NT2/D1 (cell line): ENCODE data around the gene CCL28.

Experiments used
- DNase-seq: peaks from one replicate; pipeline ENCODE4 v3.0.0-alpha.2; 2011; ENCODE audit warnings: low read depth, low spot score
- H3K27me3 ChIP-seq: 2 replicates; pipeline ENCODE4 v1.6.0; 2011; ENCODE audit warnings: mild to moderate bottlenecking; ENCODE audit not compliant: insufficient read length, insufficient read depth
- H3K36me3 ChIP-seq: 2 replicates; pipeline ENCODE4 v1.6.1; 2011; ENCODE audit warnings: mild to moderate bottlenecking, low read length, mixed read lengths; ENCODE audit not compliant: insufficient read depth, insufficient read length
- H3K4me1 ChIP-seq: 2 replicates; pipeline ENCODE4 v1.5.1; 2011; ENCODE audit not compliant: insufficient read depth, insufficient read length
- H3K4me3 ChIP-seq: 2 replicates; pipeline ENCODE4 v1.5.1; 2011; ENCODE audit warnings: low read depth; ENCODE audit not compliant: insufficient read length
- H3K9ac ChIP-seq: 2 replicates; pipeline ENCODE4 v1.6.0; 2011; ENCODE audit warnings: low read depth; ENCODE audit not compliant: insufficient read length
- H3K9me3 ChIP-seq: 2 replicates; pipeline ENCODE4 v1.5.1; 2011; ENCODE audit warnings: mild to moderate bottlenecking, low read length; ENCODE audit not compliant: insufficient read depth
- SUZ12 ChIP-seq: IDR thresholded peaks from 2 replicates; pipeline ENCODE4 v1.6.1; 2011; ENCODE audit not compliant: insufficient read length, insufficient read depth; ENCODE audit errors: extremely low read depth
- YY1 ChIP-seq: IDR thresholded peaks from 2 replicates; pipeline ENCODE4 v1.6.1; 2011; ENCODE audit not compliant: insufficient read length, insufficient read depth
- ZNF274 ChIP-seq: IDR thresholded peaks from 2 replicates; pipeline ENCODE4 v1.6.1; 2011; ENCODE audit warnings: mild to moderate bottlenecking, low read depth, low read length

The CCL28 gene

DNA sequence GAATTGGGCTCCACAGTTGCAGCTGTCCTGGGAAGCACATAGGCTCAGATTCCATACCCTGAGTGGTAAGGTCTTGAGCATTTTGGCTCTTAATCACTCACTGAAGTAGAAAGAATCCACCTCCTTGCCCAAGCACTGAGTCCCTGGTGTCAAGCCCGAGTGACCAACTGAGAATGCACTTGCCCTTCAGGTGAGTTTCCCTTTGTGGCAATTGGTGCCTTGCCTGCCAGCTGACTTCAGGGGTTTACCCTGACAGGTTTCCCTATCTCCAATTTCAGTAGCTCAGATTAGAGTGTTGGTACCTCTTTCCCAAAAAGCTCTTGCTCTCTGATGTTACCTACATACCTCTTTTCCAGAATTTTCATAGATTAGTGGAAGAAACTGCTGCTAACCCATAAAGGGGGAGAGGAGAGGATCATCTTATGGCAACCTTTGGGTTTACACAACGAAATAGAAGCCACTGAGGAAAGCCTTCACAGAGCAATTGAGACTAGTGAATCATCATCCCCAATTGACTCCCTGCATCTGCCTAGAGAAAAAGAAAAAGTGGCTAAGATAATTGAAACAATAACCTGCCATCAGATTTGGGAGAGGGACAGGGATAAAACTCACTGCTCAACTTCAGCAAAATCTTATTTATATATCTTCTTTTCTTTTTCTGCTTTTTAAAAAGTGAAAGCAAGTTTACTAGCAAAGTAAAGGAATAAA, 48.6 kb downstream of the CCL28 start:
- Histone ChIP-seq H3K4me1 (no peaks in the 10 kb centered on the region), H3K9me3 (peaks cover 33% of the 10 kb centered on the region; the same call in 1 of the 2 replicates), H3K4me3 (no peak overlapping the region), H3K27me3 (no peaks in the 10 kb centered on the region), H3K9ac (no peak overlapping the region), H3K36me3 (no peaks in the 10 kb centered on the region)
- TF ChIP-seq SUZ12 (no peak), YY1 (no peak), ZNF274 (no peak)
- no peak for DNase-seq

- Histone ChIP-seq H3K36me3 (no peaks in the 10 kb centered on the region), H3K4me3 (no peak overlapping the region), H3K27me3 (no peaks in the 10 kb centered on the region), H3K9me3 (peaks cover 25% of the 10 kb centered on the region; the same call in 1 of the 2 replicates), H3K9ac (no peak overlapping the region), H3K4me1 (no peaks in the 10 kb centered on the region)
- TF ChIP-seq ZNF274 = no peak
- TF ChIP-seq SUZ12 = no peak
- no peak for TF ChIP-seq YY1
- no peak for DNase-seq
These were observed 49.3 kb downstream of the CCL28 start for GRCh38 chr5:43362725-43363435.

DNA sequence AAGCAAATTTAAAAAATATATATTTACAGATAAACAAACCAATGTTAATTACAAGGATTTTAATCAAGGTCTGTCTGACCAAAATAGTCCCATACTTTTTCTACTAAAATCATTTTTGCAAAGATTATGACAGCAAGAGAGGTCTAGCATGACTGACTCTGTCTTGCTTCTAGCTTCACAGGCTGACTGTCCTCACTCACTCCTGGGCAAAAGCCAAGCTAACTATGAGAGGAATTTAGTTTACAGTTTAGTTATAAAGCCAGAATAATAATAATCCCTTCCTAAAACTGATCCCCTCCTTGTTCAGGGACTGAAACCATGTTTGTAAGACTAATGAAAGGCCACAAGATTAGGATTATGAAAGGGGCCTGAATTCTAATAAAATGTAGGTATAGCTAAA, 53.5 kb downstream of the CCL28 start:
- no peak for DNase-seq
- H3K4me3 ChIP-seq = no peak overlapping the region
- H3K27me3 ChIP-seq = no peaks in the 10 kb centered on the region
- no peak overlapping the region for H3K9ac ChIP-seq
- no peaks in the 10 kb centered on the region for H3K36me3 ChIP-seq
- TF ChIP-seq YY1 (no peak), ZNF274 (no peak), SUZ12 (no peak)
- H3K4me1 ChIP-seq = no peaks in the 10 kb centered on the region
- peaks cover 11% of the 10 kb centered on the region; the same call in 1 of the 2 replicates for H3K9me3 ChIP-seq

DNA sequence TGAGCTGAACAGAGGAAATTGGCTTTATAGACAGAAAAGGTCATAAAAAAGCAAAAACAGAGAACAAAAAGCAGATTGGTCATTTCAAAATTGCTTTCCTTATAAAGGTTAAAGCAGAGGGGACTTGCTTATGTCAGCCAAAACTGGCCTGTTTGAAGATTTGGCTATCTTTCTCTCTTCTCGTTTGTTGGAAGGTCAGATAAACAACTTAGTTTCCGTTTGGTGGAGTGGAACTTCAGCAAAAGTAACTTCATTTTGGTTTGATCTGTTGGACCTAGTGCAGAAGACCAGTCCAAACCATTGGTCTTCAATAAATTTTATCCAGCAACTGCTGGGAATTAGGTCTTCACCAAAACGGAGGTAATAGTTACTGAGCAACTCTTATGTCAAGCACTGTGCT, 53.9 kb downstream of the CCL28 start:
- H3K9ac ChIP-seq = no peak overlapping the region
- TF ChIP-seq YY1 (no peak), ZNF274 (no peak), SUZ12 (no peak)
- H3K27me3 ChIP-seq = no peaks in the 10 kb centered on the region
- no peaks in the 10 kb centered on the region for H3K4me1 ChIP-seq
- no peak for DNase-seq
- no peaks in the 10 kb centered on the region for H3K36me3 ChIP-seq
- H3K9me3 ChIP-seq = peaks cover 11% of the 10 kb centered on the region; the same call in 1 of the 2 replicates
- no peak overlapping the region for H3K4me3 ChIP-seq

- Histone ChIP-seq H3K4me1 (no peaks in the 10 kb centered on the region), H3K9ac (no peak overlapping the region)
- no peak for TF ChIP-seq SUZ12
- no peak for TF ChIP-seq ZNF274
- TF ChIP-seq YY1 = no peak
These were observed 54.3 kb downstream of the CCL28 start for GRCh38 chr5:43357878-43358281.

DNA sequence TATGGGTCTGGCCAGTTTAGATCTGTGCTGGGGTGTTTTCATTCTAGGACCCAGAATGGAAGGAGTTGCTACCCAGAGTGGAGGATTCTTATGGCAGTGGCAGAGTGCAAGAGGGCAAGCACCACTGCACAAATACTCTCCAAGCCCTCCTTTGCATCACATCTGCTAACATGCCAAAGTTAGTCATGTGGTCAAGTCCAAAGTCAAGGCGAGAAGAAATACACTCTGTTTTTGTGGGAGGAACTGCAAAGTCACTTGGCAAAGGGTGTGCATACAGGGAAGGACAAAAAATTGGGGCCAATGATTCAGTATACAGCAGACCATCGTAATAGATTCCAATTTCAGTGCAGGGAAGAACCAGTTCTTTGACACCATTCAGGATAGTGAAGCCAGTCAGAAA, 55.1 kb downstream of the CCL28 start:
- DNase-seq = no peak
- TF ChIP-seq SUZ12 (no peak), ZNF274 (no peak), YY1 (no peak)
- Histone ChIP-seq H3K4me1 (no peaks in the 10 kb centered on the region), H3K4me3 (no peak overlapping the region), H3K9ac (no peak overlapping the region), H3K36me3 (no peaks in the 10 kb centered on the region), H3K9me3 (peaks cover 11% of the 10 kb centered on the region; the same call in 1 of the 2 replicates), H3K27me3 (no peaks in the 10 kb centered on the region)

More at GRCh38 chr5:43357878-43358281, 54.3 kb downstream of the CCL28 start:
- DNase-seq = no peak
- Histone ChIP-seq H3K27me3 (no peaks in the 10 kb centered on the region), H3K9me3 (peaks cover 11% of the 10 kb centered on the region; the same call in 1 of the 2 replicates), H3K4me3 (no peak overlapping the region), H3K36me3 (no peaks in the 10 kb centered on the region)

GRCh38 chr5:43354774-43355173, 57.4 kb downstream of the CCL28 start:
- H3K27me3 ChIP-seq = no peaks in the 10 kb centered on the region
- DNase-seq = no peak
- H3K9ac ChIP-seq = no peak overlapping the region
- H3K4me3 ChIP-seq = no peak overlapping the region
- TF ChIP-seq SUZ12 (no peak), YY1 (no peak), ZNF274 (no peak)
- no peaks in the 10 kb centered on the region for H3K36me3 ChIP-seq
- peaks cover 5% of the 10 kb centered on the region; the same call in 1 of the 2 replicates for H3K9me3 ChIP-seq
- no peaks in the 10 kb centered on the region for H3K4me1 ChIP-seq
